ENCODE data around the gene MUC22.

- TF ChIP-seq CTCF (IDR thresholded peaks at IDR 0.05) (no peak), POLR2A (IDR thresholded peaks at IDR 0.05) (no peak)
Observed at GRCh38 chr6:30979690-30980089, 30.6 kb upstream of the MUC22 start.
